Keratinocyte (primary cell): Measurements from ENCODE around the gene ABCD3. TPM values are rescaled to one million over a fixed set of nuclear protein-coding genes. Genes with fewer than 3 reads are reported as not detected.
"Not testable (repeated sequence)": the region's sequence is repeated elsewhere in the genome, so short reads cannot be mapped to it uniquely, and the experiment has no call there.

Experiments used
- DNase-seq: peaks from one replicate; pipeline ENCODE4 v3.0.0-alpha.2; 2011; ENCODE audit warnings: low read depth, missing footprints, low spot score
- FAIRE-seq: peaks from 2 replicates; lab custom pipeline; 2011; peaks lifted over from hg19 to GRCh38; lab: Jason Lieb, UNC
- H2AFZ ChIP-seq: 2 replicates; pipeline ENCODE4 v1.6.0; 2012; ENCODE audit warnings: low read length, control low read depth, inconsistent platforms; ENCODE audit not compliant: control insufficient read depth
- H3K27ac ChIP-seq: 2 replicates; pipeline ENCODE4 v1.5.1; 2011; ENCODE audit warnings: low read length; ENCODE audit not compliant: control insufficient read depth, insufficient read depth
- H3K27me3 ChIP-seq: 3 replicates; pipeline ENCODE4 v1.6.0; 2011; ENCODE audit warnings: low read length; ENCODE audit not compliant: control insufficient read depth, insufficient read depth; ENCODE audit errors: extremely low read depth
- H3K36me3 ChIP-seq, 2 experiments: 2 replicates in 1 of 2; 3 replicates in 1 of 2; pipeline ENCODE4 v1.5.1; 2011; ENCODE audit warnings: low read length in 2 of 2, mild to moderate bottlenecking in 1 of 2; ENCODE audit not compliant: control insufficient read depth in 2 of 2, insufficient read depth in 2 of 2; ENCODE audit errors: extremely low read depth in 1 of 2
- H3K4me1 ChIP-seq: 3 replicates; pipeline ENCODE4 v1.5.1; 2011; ENCODE audit warnings: low read length; ENCODE audit not compliant: control insufficient read depth, insufficient read depth; ENCODE audit errors: extremely low read depth
- H3K4me2 ChIP-seq: 3 replicates; pipeline ENCODE4 v1.6.0; 2011; ENCODE audit warnings: low read depth, low read length; ENCODE audit not compliant: control insufficient read depth, insufficient read depth; ENCODE audit errors: extremely low read depth
- H3K4me3 ChIP-seq, 3 experiments: fragments of 200-600 bp in 1 of 3; sonication (generic) in 1 of 3; 2 replicates in 2 of 3; 3 replicates in 1 of 3; pipeline ENCODE4 v1.5.1; 2011 to 2016; ENCODE audit warnings: low read length in 3 of 3, mild to moderate bottlenecking in 3 of 3, control low read depth in 2 of 3, inconsistent platforms in 1 of 3, low read depth in 1 of 3, mixed read lengths in 1 of 3, mixed run types in 1 of 3, moderate library complexity in 1 of 3; ENCODE audit not compliant: control insufficient read depth in 2 of 3, insufficient read depth in 2 of 3; ENCODE audit errors: extremely low read depth in 1 of 3
- H3K79me2 ChIP-seq: 2 replicates; pipeline ENCODE4 v1.6.0; 2012; ENCODE audit warnings: low read length; ENCODE audit not compliant: control insufficient read depth, insufficient read depth
- H3K9ac ChIP-seq: 3 replicates; pipeline ENCODE4 v1.6.0; 2011; ENCODE audit warnings: low read length; ENCODE audit not compliant: control insufficient read depth, insufficient read depth; ENCODE audit errors: extremely low read depth
- H3K9me1 ChIP-seq: 3 replicates; pipeline ENCODE4 v1.6.0; 2011; ENCODE audit warnings: low read length; ENCODE audit not compliant: control insufficient read depth, insufficient read depth; ENCODE audit errors: extremely low read depth
- H3K9me3 ChIP-seq: 2 replicates; pipeline ENCODE4 v1.5.1; 2012; ENCODE audit warnings: low read depth, low read length; ENCODE audit not compliant: control insufficient read depth
- H4K20me1 ChIP-seq: 3 replicates; pipeline ENCODE4 v1.6.0; 2011; ENCODE audit warnings: low read length; ENCODE audit not compliant: control insufficient read depth, insufficient read depth; ENCODE audit errors: extremely low read depth
- dilution Hi-C: fragments of 300-500 bp; cut with MboI; formaldehyde crosslinking; loops from one replicate; pipeline ENCODE4 v1.7.0; 2020; ENCODE audit warnings: low sequenced_read_pairs; ENCODE audit not compliant: extremely low pct_ligation_motif_present
- polyA plus RNA-seq, 5 experiments: library from polyadenylated mRNA; depleted of rRNA in 3 of 5; stranded (reverse) in 3 of 5; stranded (forward) in 1 of 5; unstranded in 1 of 5; fragments of >200 nt; gene quantifications; 1 replicate in 1 of 5; 2 replicates in 3 of 5; 3 replicates in 1 of 5; pipeline versions ENCODE4 v1.2.1 to v1.2.3, GENCODE V29; 2011 to 2012; ENCODE audit warnings: missing spikeins in 2 of 5, low read depth in 1 of 5, low replicate concordance in 1 of 5

The ABCD3 gene
- polyA plus RNA-seq, 1 donor (not counting 4 experiments of a cell fraction or from before 2014, with no cell fraction given): 34.9 TPM

- H3K27ac ChIP-seq, H3K4me1 ChIP-seq, H3K27me3 ChIP-seq, H4K20me1 ChIP-seq, dilution Hi-C loops, H3K9me3 ChIP-seq, H3K36me3 ChIP-seq, H3K9ac ChIP-seq, FAIRE-seq, H3K4me2 ChIP-seq, DNase-seq, H3K4me3 ChIP-seq, H3K9me1 ChIP-seq, H2AFZ ChIP-seq: not testable (repeated sequence)
- H3K79me2 ChIP-seq: peaks cover 38% of the 10 kb centered on the region
These were observed 27.5 kb downstream of the ABCD3 start for GRCh38 chr1:94445733-94446132.

- dilution Hi-C loops: not testable (repeated sequence)
These were observed 28.0 kb downstream of the ABCD3 start for GRCh38 chr1:94446177-94446576.

GRCh38 chr1:94448741-94449140 is 30.6 kb downstream of the ABCD3 start:
- H3K4me1 ChIP-seq, H3K4me2 ChIP-seq, FAIRE-seq, H2AFZ ChIP-seq, H3K9me3 ChIP-seq, dilution Hi-C loops, H3K9me1 ChIP-seq, DNase-seq, H3K9ac ChIP-seq, H3K36me3 ChIP-seq, H4K20me1 ChIP-seq, H3K4me3 ChIP-seq, H3K27me3 ChIP-seq, H3K27ac ChIP-seq: not testable (repeated sequence)
- peaks cover 16% of the 10 kb centered on the region for H3K79me2 ChIP-seq

More at GRCh38 chr1:94446177-94446576, 28.0 kb downstream of the ABCD3 start:
- H4K20me1 ChIP-seq, H3K9me3 ChIP-seq, H3K4me1 ChIP-seq, H3K4me2 ChIP-seq, FAIRE-seq, H3K4me3 ChIP-seq, H3K9ac ChIP-seq, DNase-seq, H2AFZ ChIP-seq, H3K27me3 ChIP-seq, H3K36me3 ChIP-seq, H3K27ac ChIP-seq, H3K9me1 ChIP-seq: not testable (repeated sequence)
- H3K79me2 ChIP-seq: peaks cover 37% of the 10 kb centered on the region
